Right atrium auricular region (tissue), 2 donors: Measurements from ENCODE around the gene RGL1. TPM values are rescaled to one million over a fixed set of nuclear protein-coding genes. Genes with fewer than 3 reads are reported as not detected.

ENCODE experiments used
- DNase-seq: peaks from one replicate; pipeline ENCODE4 v3.0.0-alpha.2; 2019; ENCODE audit warnings: low spot score
- H3K27ac ChIP-seq, 2 donors: fragments of 200-600 bp; sonication (generic); 1 replicate in 1 of 2; 2 replicates in 1 of 2; pipeline ENCODE4 v1.5.1; 2016 to 2019
- H3K27me3 ChIP-seq, 2 donors: fragments of 200-600 bp; sonication (generic); one replicate each; pipeline versions ENCODE4 v1.5.1 to v1.6.0; 2017 to 2019
- H3K36me3 ChIP-seq: fragments of 200-600 bp; sonication (generic); one replicate; pipeline ENCODE4 v1.5.1; 2016
- H3K4me1 ChIP-seq, 2 donors: fragments of 200-600 bp; sonication (generic); one replicate each; pipeline versions ENCODE4 v1.5.1 to v1.6.0; 2017 to 2019
- H3K4me3 ChIP-seq, 2 donors: fragments of 200-600 bp; sonication (generic); 1 replicate in 1 of 2; 2 replicates in 1 of 2; pipeline ENCODE4 v1.5.1; 2017 to 2019; ENCODE audit warnings: mild to moderate bottlenecking in 1 of 2, moderate library complexity in 1 of 2
- H3K9me3 ChIP-seq, 2 donors: fragments of 200-600 bp; sonication (generic); one replicate each; pipeline ENCODE4 v1.5.1; 2019
- CTCF ChIP-seq, 2 donors: fragments of 200-600 bp; sonication (generic); IDR thresholded peaks; one replicate each; pipeline ENCODE4 v1.5.1; 2019; ENCODE audit warnings: antibody characterized with exemption in 2 of 2
- total RNA-seq, 2 donors: library from RNA; depleted of rRNA; stranded (reverse); fragments of >200 nt; gene quantifications; one replicate each; pipeline ENCODE4 v1.1.0, GENCODE V29; 2016

RGL1 gene
- total RNA-seq, 2 donors from 2014 or later, result 14.9 to 22.7 TPM

GRCh38 chr1:183908079-183908478, 103.2 kb downstream of the RGL1 start:
- no peak for TF ChIP-seq CTCF (IDR thresholded peaks at IDR 0.05)
- DNase-seq, result no peak
- no peaks in the 10 kb centered on the region for H3K27me3 ChIP-seq
- peaks cover 67% of the 10 kb centered on the region for H3K36me3 ChIP-seq
- H3K27ac ChIP-seq, result no peak overlapping the region
- H3K4me1 ChIP-seq, result peaks cover 0 to 12% of the 10 kb centered on the region in 2 donors
- H3K4me3 ChIP-seq, result no peak overlapping the region
- no peaks in the 10 kb centered on the region for H3K9me3 ChIP-seq

- no peak overlapping the region for H3K4me3 ChIP-seq
- H3K27ac ChIP-seq, result no peak overlapping the region
- no peak for DNase-seq
- no peaks in the 10 kb centered on the region for H3K9me3 ChIP-seq
- H3K27me3 ChIP-seq, result no peaks in the 10 kb centered on the region
- peaks cover 72% of the 10 kb centered on the region for H3K36me3 ChIP-seq
- H3K4me1 ChIP-seq, result peaks cover 0 to 16% of the 10 kb centered on the region in 2 donors
- no peak for TF ChIP-seq CTCF (IDR thresholded peaks at IDR 0.05)
These were observed 104.8 kb downstream of the RGL1 start for GRCh38 chr1:183909672-183910071.

DNA sequence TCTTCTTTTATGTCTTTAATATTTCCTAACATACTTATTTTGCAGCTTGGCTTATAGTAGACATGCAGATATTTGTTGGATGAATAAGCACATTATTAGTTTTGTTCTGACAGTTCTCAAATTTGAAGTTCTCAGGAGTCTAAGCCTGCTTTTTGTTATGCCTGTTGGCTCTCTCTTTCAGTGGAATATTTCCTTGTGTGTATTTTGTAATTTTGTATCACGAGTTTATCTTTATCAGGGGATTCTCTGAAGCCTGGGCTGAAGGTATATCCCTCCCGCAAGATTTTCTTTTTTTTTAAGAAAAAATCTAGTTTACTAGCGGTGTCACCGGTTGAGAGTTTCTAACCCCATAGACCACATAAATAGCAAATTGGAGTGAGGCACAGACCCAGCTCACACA, 105.9 kb downstream of the RGL1 start:
- Histone ChIP-seq H3K9me3 (no peaks in the 10 kb centered on the region), H3K4me1 (peaks cover 0 to 26% of the 10 kb centered on the region in 2 donors), H3K36me3 (peaks cover 65% of the 10 kb centered on the region), H3K27ac (peak overlapping the region in 1 of 2 donors; percentile 25), H3K27me3 (no peaks in the 10 kb centered on the region), H3K4me3 (no peak overlapping the region)
- no peak for DNase-seq
- no peak for TF ChIP-seq CTCF (IDR thresholded peaks at IDR 0.05)

DNA sequence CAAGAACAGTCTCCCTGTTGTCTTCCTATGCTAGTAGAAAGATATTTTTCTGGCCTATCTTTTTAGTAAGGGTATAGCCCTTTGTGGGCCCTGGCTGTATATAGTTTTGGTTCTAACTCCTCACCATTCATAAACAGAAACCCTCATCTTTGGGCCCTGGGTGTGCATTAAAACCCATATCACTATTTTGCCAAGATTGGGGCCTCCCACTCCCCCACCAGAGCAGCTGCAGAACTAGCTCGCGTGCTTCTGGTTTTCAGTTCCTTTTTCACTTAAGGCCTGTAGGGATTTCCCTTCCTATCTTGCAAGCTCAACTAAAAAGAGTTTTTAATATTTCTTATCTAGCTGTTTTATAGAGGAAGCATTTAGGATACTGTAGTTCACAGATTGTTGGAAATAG, 106.4 kb downstream of the RGL1 start:
- H3K9me3 ChIP-seq, result no peaks in the 10 kb centered on the region
- peaks cover 0 to 31% of the 10 kb centered on the region in 2 donors for H3K4me1 ChIP-seq
- peak overlapping the region in 1 of 2 donors; percentile 25 for H3K27ac ChIP-seq
- H3K36me3 ChIP-seq, result peaks cover 66% of the 10 kb centered on the region
- no peaks in the 10 kb centered on the region for H3K27me3 ChIP-seq
- TF ChIP-seq CTCF (IDR thresholded peaks at IDR 0.05), result no peak
- DNase-seq, result no peak
- no peak overlapping the region for H3K4me3 ChIP-seq

DNA sequence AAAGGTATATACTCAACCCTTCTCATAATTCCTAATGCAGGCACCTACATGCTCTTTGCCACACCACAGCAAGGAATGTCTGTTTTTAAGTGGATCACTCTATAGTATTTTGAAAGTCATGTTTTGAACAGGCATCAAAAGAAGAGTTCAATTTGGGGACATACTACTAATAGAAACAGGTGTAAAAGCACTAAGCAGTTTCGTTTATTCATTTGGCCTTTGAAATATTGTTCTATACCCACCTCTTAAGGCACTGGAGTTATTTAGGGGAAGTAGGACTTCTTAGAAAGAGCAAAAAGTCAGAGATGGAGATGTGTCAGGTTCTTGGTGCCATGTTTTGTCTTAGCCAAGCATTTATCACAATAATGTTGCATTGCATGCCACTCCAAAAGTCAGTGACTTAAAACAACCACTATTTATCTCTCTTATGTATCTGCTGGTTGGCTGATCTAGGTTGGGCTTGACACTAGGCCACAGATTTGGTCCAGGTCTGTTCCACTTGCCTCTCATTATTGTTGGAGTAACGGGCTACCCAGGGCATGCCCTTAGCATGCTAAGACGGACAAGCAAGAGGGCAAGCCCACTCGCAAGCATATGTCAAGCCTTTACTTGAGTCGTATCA, 107.5 kb downstream of the RGL1 start:
- H3K4me1 ChIP-seq, result peaks cover 0 to 26% of the 10 kb centered on the region in 2 donors
- peaks cover 71% of the 10 kb centered on the region for H3K36me3 ChIP-seq
- DNase-seq, result no peak
- H3K9me3 ChIP-seq, result no peaks in the 10 kb centered on the region
- no peak overlapping the region for H3K27ac ChIP-seq
- TF ChIP-seq CTCF (IDR thresholded peaks at IDR 0.05), result no peak
- H3K27me3 ChIP-seq, result no peaks in the 10 kb centered on the region
- no peak overlapping the region for H3K4me3 ChIP-seq

DNA sequence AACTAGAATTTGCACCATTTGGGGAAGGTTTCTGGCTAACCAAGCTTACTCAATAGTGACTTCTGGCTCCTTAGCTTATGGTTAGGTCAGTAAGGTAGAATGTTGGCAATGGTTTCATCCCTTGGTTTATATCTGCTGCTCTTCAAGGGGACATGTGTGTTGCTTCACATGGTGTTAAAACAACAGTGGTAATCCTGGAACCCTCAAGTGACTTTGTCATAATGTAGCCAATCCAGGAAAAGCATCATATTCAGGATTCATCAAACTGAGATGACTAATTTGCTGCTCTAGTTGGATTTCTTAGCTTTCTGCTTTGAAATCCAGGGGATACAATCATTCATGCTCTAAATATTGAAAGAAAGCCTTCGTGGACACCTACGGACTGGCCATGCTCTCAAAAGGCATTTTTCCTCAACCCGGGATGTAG, 108.7 kb downstream of the RGL1 start:
- peaks cover 71% of the 10 kb centered on the region for H3K36me3 ChIP-seq
- peaks cover 0 to 20% of the 10 kb centered on the region in 2 donors for H3K4me1 ChIP-seq

More for the DNA sequence above, 108.7 kb downstream of the RGL1 start:
- Histone ChIP-seq H3K4me3 (no peak overlapping the region), H3K27me3 (no peaks in the 10 kb centered on the region), H3K27ac (no peak overlapping the region), H3K9me3 (no peaks in the 10 kb centered on the region)
- no peak for DNase-seq
- no peak for TF ChIP-seq CTCF (IDR thresholded peaks at IDR 0.05)
